Right lung (tissue), 5 donors: Measurements from ENCODE around the gene DTD1. TPM values are rescaled to one million over a fixed set of nuclear protein-coding genes. Genes with fewer than 3 reads are reported as not detected.

ENCODE experiments used
- DNase-seq, 2 donors: peaks; one replicate each; pipeline ENCODE4 v3.0.0-alpha.2; 2013
- polyA plus RNA-seq, 5 donors: library from polyadenylated mRNA; unstranded; fragments of 120-200 nt; gene quantifications; one replicate each; pipeline versions ENCODE4 v1.2.1 to v1.2.3, GENCODE V29; 2013; ENCODE audit warnings: inconsistent platforms in 1 of 5, low replicate concordance in 1 of 5; ENCODE audit not compliant: insufficient read length in 5 of 5, insufficient read depth in 1 of 5

The DTD1 gene
- polyA plus RNA-seq, 5 donors: 22.3 to 29.6 (median 25.4) TPM

DNA sequence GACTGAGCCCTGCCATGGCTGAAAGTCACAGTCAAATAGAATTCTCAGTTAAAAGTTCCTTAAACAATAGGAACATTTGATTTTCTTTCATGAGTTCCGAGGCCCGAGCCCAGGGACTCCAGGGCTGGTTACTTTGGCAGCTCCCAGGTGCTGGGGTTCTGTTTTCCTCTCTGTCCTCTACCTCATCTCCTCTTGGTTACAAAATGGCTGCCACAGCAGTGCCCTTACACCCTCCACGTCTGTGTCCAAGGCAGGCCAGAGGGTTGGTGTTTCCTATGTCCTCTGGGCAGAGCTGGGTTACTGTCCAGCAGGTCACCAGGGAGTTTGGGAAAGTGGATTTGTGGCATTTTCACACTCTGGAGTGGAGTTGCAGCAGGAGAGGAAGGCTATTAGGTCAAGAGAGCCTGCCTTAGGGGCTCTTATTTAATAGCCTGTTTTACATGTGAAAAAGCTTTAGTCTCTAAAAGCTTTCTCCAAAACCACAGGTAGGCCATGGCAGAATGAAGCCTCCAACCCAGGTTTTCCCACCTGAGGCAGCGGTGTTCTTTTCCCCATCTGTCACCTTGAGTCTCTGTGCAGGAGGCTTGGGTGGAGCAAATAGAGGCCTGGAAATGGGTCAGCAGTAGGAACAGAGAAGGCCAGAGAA is 111.0 kb downstream of the DTD1 start:
- no peak for DNase-seq

DNA sequence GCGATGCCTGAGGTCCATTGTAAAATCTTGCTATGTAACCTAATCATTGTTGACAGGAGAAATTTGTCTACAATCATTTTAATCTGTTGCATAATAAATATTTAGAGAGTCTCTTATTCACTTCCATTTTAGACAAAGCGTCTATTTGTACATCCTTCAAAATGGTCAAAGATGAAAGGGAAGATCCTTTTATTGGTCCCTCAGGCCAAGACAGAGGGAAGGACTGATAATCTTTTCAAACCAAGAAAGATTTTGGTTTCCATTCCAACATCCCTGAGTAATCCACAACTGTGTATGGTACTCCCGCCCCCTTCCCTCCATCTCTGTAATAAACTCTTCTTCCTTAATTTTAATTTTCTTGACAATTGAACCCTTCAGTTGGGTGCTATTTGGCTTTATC is 114.1 kb downstream of the DTD1 start:
- DNase-seq: no peak

DNA sequence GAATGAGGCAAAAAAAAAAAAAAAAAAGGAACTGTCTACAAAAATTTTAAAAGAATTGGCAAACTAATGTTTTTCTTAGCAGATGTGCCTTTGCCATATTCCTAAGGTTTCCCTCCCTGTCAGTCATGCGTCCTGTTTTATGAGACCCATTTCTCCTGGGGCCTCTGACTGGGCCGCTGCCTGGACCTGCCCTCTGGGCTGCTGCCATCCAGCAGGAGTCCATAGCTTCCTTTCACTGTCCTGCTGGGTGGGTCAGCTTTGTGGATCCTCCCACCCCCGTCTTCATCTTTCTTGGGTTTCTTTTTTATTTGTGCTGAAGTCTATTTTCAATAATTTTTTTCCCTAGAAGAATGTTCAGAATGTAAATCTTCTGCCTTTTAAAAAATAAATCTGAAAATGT is 114.9 kb downstream of the DTD1 start:
- DNase-seq: no peak

DNA sequence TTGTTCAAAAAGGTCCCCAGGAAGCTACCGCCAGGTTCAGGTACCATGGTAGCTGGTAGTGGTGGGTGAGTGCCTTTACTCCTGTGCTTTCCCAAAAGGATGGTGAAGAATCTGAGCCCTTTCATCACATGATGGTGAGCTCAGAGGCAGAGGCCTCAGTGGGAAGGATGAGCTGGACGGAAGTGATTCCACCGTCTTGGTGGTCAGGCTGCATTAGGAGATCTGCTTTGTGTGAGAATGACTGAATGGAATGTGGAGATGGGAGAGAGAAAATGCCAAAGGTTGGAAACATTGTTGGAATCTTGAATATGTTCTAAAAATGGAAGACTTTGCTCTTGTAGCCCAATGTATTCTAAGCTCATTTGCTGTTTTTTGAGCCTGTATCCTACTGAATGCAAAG is 117.6 kb downstream of the DTD1 start:
- DNase-seq: no peak

DNA sequence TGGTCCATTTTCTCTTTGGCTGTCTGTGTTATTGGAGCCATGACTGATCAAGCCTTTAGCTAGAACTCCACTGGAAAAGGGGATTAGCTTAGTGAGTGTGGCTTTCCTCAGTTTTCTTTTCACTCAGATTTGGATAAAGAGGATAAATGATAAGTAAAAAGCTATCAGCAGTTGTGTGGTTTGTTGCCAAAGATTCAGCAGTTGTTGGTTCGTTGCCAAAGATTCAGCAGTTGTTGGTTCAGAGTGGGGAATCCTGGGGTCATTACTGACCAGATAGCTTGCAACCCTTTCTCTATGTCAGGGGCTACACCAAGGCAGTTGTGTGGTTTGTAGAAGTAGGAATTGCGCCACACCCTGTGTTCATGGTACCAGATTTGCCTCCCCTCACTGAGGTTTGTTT is 118.1 kb downstream of the DTD1 start:
- no peak for DNase-seq

DNA sequence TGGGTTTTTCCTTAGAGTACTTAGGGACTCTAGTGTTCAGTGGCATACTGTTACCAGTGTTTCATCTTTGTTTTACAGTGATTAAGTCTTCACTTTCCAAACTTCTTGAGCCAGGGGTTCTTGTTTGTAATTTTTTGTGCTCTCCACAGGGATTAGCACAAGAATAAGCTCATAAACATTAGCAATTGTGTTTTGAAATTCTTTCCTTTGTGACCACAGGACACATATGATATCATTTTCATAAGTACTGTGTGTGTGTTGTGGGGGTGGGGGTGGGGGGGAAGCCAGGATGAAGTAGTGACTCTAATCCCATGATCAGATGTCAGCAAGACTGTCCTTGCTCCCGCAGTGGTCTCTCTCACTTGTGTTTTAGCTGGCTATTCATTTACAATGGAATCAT is 124.3 kb downstream of the DTD1 start:
- DNase-seq: no peak

DNA sequence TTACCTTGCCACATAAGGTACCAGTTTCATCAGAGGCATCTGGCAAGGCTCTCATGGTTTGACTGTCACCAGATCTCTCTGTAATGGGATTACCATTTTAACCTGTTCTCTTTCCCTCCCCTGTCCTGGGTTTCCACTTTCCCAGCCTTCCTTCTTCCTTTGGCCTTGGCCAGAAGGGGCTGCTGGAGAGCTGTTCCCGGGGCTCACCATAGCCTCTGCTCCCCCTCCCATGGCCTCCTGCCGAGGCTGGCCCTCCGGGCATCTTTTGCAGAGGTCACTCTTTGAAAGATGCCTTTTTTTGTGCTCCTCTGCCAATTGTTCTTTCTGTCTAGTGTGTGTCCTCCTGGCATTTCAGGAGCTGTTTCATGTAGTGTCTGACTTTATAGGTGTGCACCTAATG is 125.0 kb downstream of the DTD1 start:
- DNase-seq: no peak

DNA sequence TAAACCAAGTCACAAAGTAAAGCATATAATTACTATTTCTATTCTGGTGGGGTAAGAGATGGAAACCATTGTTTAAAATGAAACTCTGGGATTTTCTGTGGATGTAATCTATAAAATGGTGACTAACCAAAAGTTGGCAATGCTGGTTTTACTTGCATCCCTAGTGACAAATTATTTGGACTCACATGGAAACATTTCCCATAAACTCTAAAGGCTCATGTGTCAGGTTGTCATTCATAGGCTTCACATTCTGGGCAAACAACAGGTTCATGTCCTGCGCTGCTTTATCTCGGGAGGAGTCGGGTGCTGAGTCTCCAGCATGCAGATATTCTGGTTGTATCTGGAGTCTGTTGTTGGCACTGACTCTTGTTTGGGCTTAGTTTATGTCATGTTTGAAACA is 127.7 kb downstream of the DTD1 start:
- no peak for DNase-seq

DNA sequence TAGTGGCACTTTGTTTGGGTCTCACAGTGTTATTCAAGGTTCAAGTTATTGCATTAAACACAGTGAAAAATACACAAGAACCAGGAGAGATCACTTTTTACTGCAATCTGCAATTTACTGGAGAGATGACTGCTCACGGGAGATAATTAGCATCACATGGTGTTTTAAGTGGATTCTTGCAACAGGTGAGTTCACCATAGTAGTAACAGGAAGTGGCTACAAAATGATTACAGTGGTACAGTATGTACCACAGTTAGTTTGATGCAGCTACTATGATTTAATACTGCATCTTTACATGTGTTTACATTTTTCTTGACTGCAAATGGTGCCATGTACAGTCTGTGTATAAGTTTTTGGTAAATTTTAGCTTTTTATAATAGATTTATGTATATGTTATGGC is 129.2 kb downstream of the DTD1 start:
- no peak for DNase-seq

DNA sequence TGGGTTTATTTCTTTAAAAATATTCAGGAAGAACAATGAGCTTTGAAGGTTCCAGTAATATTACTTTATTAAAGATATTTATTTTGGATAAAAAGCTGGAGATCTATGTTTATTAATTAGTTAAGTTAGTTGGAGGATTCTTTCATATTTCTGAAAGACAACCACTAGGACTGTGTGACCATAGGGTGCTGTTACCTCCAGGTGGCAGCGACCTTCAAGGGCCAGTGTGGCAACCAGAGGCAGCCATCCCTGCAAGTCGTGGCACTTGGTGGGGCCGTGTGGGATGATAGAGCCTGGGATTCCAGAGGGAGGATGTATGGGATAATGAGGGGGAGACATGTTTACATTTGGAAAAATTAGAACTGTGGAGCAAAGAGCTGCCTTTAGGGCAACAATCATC is 130.3 kb downstream of the DTD1 start:
- no peak for DNase-seq

DNA sequence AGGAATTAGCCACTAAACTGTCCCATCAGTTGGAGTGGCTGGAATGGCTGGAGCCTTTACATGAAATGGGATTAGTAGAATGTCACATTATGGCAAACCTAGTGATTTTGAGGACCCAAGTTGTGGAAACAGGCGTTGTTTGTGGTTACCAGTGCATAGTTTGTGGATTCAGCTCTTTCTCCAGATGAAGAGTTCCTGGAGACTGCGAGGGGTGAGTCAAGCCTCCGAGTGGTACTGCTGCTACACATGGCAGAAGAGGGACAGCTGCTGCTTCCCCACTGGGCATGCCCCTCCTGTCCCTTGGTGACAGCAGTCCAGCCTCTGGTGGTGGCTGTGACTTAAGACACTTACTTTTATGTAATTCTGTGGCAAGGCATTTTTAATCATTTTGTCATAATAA is 131.6 kb downstream of the DTD1 start:
- no peak for DNase-seq

DNA sequence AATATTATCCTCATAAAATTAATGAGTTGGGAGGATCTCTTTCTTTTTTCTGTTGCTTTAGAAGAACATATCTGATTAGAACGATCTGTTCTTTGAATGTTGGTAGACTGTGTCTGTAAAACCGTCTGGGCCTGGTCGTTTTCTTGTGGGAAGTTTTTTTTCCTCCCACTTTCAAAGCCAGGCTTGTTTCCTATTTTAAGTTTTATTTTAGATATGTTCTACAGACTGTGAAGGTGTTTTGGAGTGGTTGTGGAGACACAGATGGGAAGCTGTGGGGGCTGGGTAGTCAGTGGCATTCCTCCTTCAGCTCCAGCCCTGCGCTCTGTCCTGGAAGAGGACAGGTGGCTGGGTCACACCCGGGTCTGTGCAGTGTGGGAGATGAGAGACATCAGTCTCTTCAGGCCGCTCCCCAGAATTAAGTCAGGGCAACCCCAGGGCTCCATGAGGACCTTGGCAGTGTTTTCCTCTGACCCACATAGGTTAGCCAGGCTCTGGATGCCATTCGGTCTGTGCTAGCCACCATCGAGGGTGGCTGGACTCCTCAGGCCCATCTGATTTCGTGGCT is 133.8 kb downstream of the DTD1 start:
- DNase-seq: no peak

DNA sequence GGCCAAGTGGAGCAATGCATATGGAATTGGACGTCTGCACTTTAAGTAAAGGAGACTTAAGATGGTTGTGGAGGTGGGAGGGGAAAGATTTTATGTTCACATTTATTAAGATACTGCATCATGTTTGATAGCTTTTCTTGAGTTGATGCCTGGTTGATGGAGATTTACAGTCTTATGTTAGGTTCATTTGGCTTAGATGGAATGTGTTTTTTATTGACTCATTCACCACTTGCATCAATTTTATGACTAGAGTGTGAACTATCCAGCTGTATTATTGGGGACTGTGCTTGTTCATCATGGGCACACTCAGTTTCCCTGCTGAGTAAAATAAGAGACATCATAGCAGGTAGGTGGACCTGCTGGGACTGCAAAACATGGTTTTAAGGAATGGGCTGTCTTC is 134.5 kb downstream of the DTD1 start:
- DNase-seq: no peak

DNA sequence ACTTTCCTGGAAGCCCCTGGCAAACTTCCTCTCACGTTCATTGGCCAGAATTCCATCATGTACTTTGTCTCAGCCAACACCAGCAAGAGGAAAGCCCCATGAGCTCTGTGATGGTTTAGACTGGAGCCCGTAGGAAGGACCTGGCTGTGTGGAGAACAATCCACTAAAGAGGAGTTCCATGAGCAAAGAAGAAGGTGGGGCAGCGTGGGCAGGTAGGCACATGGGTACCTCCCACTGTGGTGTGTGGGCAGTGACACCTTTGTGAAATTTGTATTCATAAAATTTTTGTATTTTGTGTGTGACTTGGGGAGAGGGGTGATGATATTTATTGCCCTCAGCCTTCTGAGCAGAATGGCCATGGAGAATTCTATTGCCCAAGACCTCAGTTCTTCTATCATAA is 136.2 kb downstream of the DTD1 start:
- no peak for DNase-seq

DNA sequence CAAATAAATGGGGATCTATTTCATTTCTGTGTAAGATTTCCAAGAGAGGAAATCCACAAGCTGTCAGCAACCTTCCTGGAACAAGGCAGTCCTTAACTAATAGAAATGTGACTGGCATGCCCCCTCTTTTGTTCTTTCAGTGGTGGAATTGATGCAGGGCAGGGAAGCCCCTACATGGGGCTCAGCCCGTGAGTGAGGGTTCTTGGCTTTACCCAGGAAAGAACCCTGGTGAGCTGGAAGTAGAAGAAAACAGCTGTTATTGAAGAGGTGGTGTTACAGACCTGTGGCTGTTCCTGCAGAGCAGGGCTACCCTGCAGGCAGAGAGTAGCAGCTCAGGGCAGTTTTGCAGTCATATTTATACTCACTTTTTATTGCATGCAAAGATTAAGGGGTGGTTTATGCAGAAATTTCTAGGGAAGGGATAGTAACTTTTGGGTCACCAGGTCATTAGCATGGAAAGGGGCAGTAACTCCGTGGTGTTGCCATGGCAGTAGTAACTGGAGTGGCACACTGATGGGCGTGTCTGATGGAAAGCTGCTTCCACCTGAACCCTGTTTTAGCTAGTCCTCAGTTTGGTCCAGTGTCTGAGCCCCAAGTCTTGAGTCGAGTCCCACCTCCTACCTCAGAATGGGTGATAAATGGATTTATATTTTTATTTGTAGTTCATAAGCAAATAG is 137.1 kb downstream of the DTD1 start:
- DNase-seq: no peak

DNA sequence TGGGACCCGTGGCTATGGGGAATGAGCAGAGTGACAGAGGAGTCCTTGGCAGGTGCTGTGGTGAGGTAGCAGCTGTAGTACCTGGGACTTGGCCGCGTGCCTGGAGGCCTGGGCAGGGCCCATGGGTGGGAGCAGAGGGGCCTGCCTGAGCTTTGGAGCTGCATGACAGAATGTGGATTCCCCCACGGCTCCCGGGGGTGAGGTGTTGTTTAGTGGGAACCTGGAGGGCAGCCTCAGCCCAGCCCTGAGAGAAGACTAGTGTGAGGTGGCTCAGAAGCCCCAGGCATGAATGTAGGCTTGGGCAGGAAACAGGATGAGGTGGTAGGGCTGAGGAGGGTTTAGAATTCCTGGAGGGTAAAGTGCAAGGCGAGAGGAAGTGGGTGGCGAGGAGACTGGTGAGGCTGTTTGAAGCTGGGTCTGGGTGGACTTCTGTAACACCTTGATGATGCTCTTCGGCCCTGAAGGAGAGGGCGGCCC is 139.2 kb downstream of the DTD1 start:
- no peak for DNase-seq

DNA sequence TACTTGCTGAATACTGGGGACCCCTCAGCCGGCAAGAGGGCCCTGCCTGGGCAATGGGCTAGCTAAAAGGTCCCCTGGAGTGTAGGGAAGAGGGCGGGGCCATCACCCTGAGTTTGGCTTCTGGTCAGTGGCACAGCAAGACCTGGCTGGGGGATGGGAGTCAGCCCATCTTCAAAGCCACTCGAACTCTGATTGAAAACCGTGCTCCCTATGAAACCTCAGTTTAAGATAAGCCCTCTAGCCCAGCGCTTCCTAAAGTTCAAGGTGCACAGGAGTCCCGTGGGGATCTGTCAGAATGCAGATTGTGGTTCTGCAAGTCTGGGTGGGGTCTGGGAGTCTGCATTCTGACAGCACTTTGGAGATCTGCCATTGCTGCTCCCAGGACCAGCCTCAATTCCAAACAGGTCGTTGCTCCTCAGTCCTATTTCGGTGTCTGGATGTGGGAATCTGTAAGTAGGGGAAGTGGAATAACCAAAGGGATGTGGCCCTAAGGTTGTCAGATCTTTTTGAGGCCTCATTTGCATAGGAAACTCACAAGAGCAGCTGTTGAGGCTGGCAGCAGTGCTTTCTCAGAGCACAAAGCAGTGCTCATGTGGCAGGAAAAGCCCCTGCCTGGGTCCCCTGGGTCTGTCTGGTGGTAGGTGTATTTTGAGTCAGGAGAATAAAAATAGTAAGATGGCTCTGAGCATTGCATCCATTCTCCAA is 140.5 kb downstream of the DTD1 start:
- DNase-seq: no peak

DNA sequence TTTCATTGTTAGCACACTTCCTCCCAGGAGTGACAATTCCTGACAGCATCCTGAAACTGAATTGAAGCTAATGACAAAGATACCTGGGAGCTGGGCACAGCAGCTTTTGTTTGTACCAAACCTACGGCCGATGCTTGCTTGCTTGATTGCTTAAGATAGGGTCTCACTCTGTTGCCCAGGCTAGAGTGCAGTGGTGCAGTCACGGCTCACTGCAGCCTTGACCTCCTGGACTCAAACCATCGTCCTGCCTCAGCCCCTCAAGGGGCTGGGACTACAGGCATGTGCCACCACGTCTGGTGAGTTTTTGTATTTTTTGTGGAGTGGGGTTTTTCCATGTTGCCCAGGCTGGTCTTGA is 141.0 kb downstream of the DTD1 start:
- no peak for DNase-seq

DNA sequence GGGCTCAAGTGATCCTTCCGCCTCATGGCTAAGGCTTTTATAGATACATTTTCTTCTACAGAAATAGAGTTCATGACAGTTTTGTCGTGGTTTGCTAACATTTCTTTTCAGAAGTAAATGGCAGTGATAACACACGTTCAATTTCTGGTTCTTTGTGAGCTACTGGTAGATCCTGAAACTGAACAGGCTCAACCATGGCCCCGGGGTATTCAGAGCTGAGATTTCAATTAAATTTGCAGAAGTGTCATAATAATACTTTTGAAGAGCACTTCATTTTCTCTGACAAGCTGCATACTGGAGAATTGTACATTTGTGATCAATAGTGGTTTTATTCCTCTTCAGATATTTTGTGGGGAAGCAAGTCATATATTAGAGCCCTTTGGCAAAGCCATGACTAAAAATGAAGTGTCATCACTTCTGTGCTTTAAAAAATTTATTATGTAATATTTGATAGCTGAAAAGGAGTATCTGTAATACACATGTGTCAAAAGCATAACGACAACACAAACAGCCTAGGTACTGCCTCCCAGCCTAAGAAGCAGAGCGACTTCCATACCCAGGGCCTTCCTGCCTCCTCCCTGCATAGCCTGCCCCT is 141.5 kb downstream of the DTD1 start:
- DNase-seq: no peak

DNA sequence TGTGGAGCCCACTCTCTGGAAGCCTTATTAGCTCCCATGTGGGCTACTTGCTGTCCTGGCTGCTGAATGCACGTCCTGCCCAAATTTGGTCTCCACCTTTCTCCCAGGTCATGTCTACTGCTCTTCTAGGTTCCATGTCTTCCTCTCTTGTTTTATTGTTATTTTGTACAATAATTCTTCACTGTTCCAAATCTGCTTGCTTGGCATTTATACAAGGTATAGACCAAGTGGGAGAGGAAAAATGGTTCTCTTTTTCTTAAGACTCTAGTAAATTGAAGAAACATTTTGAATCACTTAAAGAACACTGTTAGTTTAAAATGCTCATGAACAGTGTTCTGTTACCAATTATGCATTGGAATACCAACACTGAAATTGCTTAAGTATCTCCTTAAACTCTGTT is 144.1 kb downstream of the DTD1 start:
- no peak for DNase-seq

DNA sequence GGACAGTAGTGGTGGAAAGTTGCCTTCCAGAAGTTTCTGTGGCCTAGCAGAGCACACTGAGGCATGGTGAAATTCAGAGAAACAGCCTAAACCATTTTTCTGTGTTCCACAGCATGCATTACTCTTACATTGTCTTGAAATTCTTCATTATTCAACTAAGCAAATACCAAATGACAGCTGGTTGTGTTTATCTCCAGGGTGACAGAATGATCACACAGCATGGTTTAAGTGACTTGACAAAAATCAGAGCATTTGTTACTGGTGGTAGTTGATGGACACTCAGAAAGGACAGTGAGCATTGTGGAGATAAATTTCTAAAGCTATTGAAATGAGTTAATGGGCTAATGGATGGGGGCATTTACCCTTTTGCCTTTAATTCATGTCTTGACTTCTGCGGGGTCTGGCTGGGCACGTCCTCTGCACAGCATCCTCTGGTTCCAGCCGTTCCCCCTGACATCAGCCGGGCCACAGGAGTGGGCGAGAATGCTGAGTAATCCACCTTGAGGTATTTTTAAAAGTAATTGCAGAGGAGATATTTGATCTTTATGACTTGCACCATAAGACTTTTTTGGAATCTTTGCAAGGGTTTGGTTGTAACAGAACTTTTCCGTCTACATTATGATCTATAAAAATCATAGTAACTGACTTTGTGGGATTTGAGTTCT is 146.8 kb downstream of the DTD1 start:
- no peak for DNase-seq

DNA sequence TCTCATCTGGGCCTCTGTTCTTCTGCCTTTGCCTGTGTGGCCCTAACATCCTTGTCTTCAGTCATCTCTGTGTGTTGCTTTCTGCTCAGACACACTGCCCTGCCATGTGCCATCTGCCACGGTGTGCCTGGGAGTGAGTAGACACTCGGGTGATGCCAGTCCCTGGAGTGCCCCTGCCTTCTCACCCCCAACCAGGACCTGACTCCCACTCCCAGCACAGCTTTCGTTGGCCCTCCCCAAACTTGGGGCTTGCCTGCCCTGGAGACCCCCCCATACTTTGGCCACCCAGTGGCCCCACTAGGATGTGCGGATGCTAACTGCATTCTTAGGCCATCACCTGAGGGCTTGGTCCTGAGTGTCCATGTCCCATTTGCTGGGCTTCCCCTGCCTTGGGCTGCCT is 149.3 kb downstream of the DTD1 start:
- no peak for DNase-seq
